Small intestine (tissue), 7 donors: Measurements from ENCODE around the gene SLAMF9. TPM values are rescaled to one million over a fixed set of nuclear protein-coding genes. Genes with fewer than 3 reads are reported as not detected.

Experiments
- DNase-seq, 2 donors: peaks; one replicate each; pipeline versions ENCODE4 v3.0.0 to v3.0.0-alpha.2; 2013
- FAIRE-seq: peaks from 2 replicates; lab custom pipeline; 2012; peaks lifted over from hg19 to GRCh38; lab: Jason Lieb, UNC
- H3K27ac ChIP-seq, 3 donors: one replicate each; pipeline ENCODE4 v1.5.1; 2013; ENCODE audit warnings: low read length in 2 of 3, mild to moderate bottlenecking in 2 of 3, control low read depth in 1 of 3, inconsistent platforms in 1 of 3, low read depth in 1 of 3, moderate library complexity in 1 of 3
- H3K27me3 ChIP-seq, 3 donors: one replicate each; pipeline ENCODE4 v1.6.1; 2013; ENCODE audit warnings: low read length in 3 of 3, inconsistent platforms in 1 of 3; ENCODE audit not compliant: control insufficient read depth in 3 of 3, insufficient read depth in 3 of 3
- H3K36me3 ChIP-seq, 3 donors: one replicate each; pipeline ENCODE4 v1.6.1; 2013; ENCODE audit warnings: low read length in 3 of 3, inconsistent platforms in 1 of 3, low read depth in 1 of 3, mild to moderate bottlenecking in 1 of 3, moderate library complexity in 1 of 3; ENCODE audit not compliant: control insufficient read depth in 3 of 3, insufficient read depth in 2 of 3
- H3K4me1 ChIP-seq, 3 donors: one replicate each; pipeline ENCODE4 v1.6.1; 2013; ENCODE audit warnings: low read length in 2 of 3, inconsistent platforms in 1 of 3, low read depth in 1 of 3, mild to moderate bottlenecking in 1 of 3, moderate library complexity in 1 of 3; ENCODE audit not compliant: control insufficient read depth in 3 of 3, insufficient read depth in 2 of 3
- H3K4me3 ChIP-seq, 3 donors: one replicate each; pipeline ENCODE4 v1.5.1; 2013; ENCODE audit warnings: low read length in 3 of 3, control low read depth in 1 of 3, inconsistent platforms in 1 of 3, low read depth in 1 of 3, mild to moderate bottlenecking in 1 of 3, moderate library complexity in 1 of 3
- H3K9me3 ChIP-seq, 2 donors: one replicate each; pipeline ENCODE4 v1.6.1; 2013; ENCODE audit warnings: low read depth in 1 of 2, low read length in 1 of 2; ENCODE audit not compliant: control insufficient read depth in 2 of 2, insufficient read depth in 1 of 2
- WGBS, 3 donors: extraction: QIAGEN DNeasy Blood & Tissue Kit; methylation state at CpG; one replicate each; pipeline ENCODE4 v1.1.7; 2013; 5-methylcytosine and 5-hydroxymethylcytosine counted together
- polyA plus RNA-seq, 4 donors: library from polyadenylated mRNA; stranded (reverse) in 3 of 4; unstranded in 1 of 4; fragments of 200-250 nt in 3 of 4; fragments of 120-200 nt in 1 of 4; gene quantifications; one replicate each; pipeline versions ENCODE4 v1.2.1 to v1.2.3, GENCODE V29; 2013
- donor health status: healthy with polysubstance abuse.
- donor health status: control.
- donor health status: control.
- donor health status: Bipolar disorder and iron deficiency.
- donor health status: healthy.

SLAMF9 gene
- polyA plus RNA-seq, 4 donors = 0.12 TPM; not detected in 3

DNA sequence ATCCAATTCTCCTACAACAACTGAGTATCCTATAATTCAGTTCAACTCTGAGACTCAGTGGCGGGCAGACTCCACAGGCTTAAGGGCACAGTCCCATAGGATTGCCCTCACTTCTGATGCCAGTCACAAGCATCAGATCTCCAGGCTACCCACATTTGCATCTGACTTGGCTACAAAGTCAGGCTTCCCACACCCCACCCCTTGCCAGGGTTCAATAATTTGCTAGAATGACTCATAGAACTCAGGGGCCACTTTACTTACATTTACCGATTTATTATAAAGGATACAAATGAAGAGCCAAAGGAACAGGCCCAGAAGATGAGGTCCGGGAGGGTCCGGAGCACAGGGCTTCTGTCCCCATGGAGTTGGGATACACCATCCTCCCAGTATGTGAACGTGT is 36.0 kb upstream of the SLAMF9 start:
- Histone ChIP-seq H3K4me3 (no peak overlapping the region), H3K27ac (no peak overlapping the region), H3K27me3 (no peaks in the 10 kb centered on the region), H3K36me3 (no peaks in the 10 kb centered on the region), H3K4me1 (peaks cover 2 to 9% (median 4%) of the 10 kb centered on the region in 3 donors), H3K9me3 (peaks cover 0 to 9% of the 10 kb centered on the region in 2 donors)
- FAIRE-seq (no peak), DNase-seq (peak in 1 of 2 donors; percentile 16)
- 74 to 82% (median 78%) methylated on average over 5 of the region's 5 CpGs for WGBS, 3 donors

DNA sequence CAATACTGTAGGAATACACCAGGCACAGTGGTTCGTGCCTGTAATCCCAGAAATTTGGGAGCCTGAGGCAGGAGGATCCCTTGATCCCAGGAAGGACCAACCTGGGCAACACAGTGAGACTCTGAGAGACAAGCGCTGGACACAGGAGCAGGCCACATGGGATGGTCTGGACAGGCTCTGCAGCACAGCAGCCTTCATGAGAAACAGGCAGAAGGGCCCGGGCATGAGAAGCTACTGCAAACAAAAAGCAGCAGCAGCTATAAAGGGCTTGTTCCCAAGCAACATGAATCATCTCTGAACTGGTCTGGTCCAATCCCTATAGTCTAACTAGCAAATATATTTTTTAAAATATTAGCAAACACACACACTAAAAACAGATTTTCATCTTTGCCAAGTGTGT is 35.5 kb upstream of the SLAMF9 start:
- peaks cover 0 to 2% (median 0%) of the 10 kb centered on the region in 3 donors for H3K36me3 ChIP-seq
- no peaks in the 10 kb centered on the region for H3K27me3 ChIP-seq
- H3K27ac ChIP-seq = no peak overlapping the region
- FAIRE-seq (no peak), DNase-seq (no peak)
- H3K4me3 ChIP-seq = no peak overlapping the region
- WGBS, 3 donors = 69 to 88% (median 88%) methylated on average over 3 of the region's 3 CpGs
- H3K9me3 ChIP-seq = peaks cover 0 to 9% of the 10 kb centered on the region in 2 donors
- H3K4me1 ChIP-seq = peaks cover 2 to 9% (median 4%) of the 10 kb centered on the region in 3 donors

DNA sequence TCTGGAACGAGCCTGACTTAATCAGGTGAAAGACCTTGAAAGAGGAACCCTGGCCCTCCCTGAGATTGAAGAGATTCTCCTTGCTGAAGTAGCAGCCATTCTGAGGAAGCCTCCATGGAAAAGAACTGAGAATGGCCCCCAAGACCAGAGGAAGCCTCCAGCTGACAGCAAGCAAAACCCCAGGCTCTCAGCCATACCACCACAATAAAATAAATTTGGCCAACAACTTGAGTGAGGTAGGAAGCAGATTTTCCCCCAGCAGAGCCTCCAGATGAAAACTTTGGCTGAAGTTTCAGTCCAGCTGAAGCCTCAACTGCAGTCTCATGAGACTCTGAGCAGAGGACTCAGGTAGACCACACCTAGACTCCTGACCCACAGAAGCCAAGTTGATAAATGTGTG is 34.0 kb upstream of the SLAMF9 start:
- FAIRE-seq = no peak
- 47 to 84% (median 71%) methylated on average over 1 of the region's 1 CpG for WGBS, 3 donors
- no peak overlapping the region for H3K4me3 ChIP-seq

DNA sequence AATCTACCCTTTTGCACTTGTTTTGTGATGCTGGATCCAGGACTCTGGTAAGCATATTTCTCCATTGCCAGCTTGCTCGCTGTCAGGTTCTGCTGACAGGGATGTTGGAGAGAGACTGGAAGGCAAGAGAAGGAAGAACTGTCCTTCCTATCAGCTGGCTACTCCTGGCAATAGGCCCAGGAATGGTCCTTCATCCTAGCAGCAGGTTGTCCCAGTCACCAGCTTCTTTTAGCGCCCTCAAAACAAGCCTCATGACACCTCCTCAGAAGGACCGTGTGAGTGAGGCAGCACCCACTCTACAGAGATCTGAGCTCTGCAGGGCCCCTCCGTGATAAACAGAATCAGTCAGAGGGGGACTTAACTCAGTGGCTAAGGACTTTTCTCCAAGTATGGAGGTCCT is 33.1 kb upstream of the SLAMF9 start:
- no peak for FAIRE-seq
- Histone ChIP-seq H3K27me3 (no peaks in the 10 kb centered on the region), H3K36me3 (peaks cover 0 to 2% (median 0%) of the 10 kb centered on the region in 3 donors), H3K4me3 (no peak overlapping the region), H3K27ac (no peak overlapping the region), H3K4me1 (peaks cover 2 to 6% (median 4%) of the 10 kb centered on the region in 3 donors), H3K9me3 (peaks cover 0 to 9% of the 10 kb centered on the region in 2 donors)
- WGBS, 3 donors = 78 to 84% (median 82%) methylated on average over 4 of the region's 4 CpGs
- DNase-seq = peak in 1 of 2 donors; percentile 29

More for the DNA sequence above, 34.0 kb upstream of the SLAMF9 start:
- Histone ChIP-seq H3K27ac (no peak overlapping the region), H3K36me3 (peaks cover 0 to 2% (median 0%) of the 10 kb centered on the region in 3 donors), H3K4me1 (peaks cover 2 to 9% (median 4%) of the 10 kb centered on the region in 3 donors), H3K27me3 (no peaks in the 10 kb centered on the region), H3K9me3 (peaks cover 0 to 9% of the 10 kb centered on the region in 2 donors)
- no peak for DNase-seq

DNA sequence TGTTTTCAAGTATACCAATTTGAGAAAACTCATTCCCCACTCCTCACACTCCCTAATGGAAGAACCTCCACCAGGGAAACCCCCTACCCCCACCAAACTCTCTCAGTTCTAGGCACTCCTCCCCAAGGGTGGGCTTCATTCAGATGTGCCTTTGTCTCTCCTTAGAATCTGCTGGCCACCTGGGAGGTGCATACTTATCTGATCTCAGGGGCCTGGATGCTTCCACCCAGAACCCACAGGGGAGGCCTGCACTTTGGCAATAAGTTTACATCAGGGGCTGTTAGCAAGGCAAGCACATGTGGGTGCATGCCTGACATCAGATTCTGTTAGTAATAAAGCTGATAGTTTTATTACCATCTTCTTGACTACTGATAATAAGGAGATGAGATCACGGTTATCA is 32.5 kb upstream of the SLAMF9 start:
- H3K27me3 ChIP-seq = no peaks in the 10 kb centered on the region
- peaks cover 0 to 6% (median 1%) of the 10 kb centered on the region in 3 donors for H3K36me3 ChIP-seq
- H3K4me3 ChIP-seq = no peak overlapping the region
- DNase-seq (peak in 1 of 2 donors; percentile 50), FAIRE-seq (no peak)
- WGBS, 3 donors = 19 to 70% (median 35%) methylated on average over 1 of the region's 1 CpG
- H3K4me1 ChIP-seq = peaks cover 2 to 4% (median 4%) of the 10 kb centered on the region in 3 donors
- no peak overlapping the region for H3K27ac ChIP-seq
- H3K9me3 ChIP-seq = peaks cover 0 to 9% of the 10 kb centered on the region in 2 donors

DNA sequence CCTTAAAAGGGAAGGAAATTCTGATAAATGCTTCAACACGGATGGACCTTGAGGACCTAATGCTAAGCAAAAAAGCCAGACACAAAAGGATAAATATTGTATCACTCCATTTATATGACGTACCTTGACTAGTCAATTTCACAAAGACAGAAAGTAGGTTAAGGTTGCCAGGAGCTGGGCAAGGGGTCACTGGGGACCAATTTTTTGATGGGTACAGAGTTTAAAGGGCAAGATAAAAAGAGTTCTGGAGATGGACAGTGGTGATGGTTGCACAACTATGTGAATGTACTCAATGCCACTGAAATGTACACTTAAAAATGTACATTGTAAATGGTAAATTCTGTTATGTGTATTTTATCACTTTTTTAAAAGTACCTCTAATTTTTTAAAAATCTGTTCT is 32.1 kb upstream of the SLAMF9 start:
- WGBS, 3 donors = 78 to 91% (median 79%) methylated on average over 2 of the region's 2 CpGs
- Histone ChIP-seq H3K27me3 (no peaks in the 10 kb centered on the region), H3K9me3 (peaks cover 0 to 9% of the 10 kb centered on the region in 2 donors), H3K4me1 (peaks cover 2 to 4% (median 4%) of the 10 kb centered on the region in 3 donors), H3K36me3 (peaks cover 0 to 10% (median 4%) of the 10 kb centered on the region in 3 donors), H3K27ac (no peak overlapping the region), H3K4me3 (no peak overlapping the region)
- DNase-seq = no peak
- FAIRE-seq = no peak

DNA sequence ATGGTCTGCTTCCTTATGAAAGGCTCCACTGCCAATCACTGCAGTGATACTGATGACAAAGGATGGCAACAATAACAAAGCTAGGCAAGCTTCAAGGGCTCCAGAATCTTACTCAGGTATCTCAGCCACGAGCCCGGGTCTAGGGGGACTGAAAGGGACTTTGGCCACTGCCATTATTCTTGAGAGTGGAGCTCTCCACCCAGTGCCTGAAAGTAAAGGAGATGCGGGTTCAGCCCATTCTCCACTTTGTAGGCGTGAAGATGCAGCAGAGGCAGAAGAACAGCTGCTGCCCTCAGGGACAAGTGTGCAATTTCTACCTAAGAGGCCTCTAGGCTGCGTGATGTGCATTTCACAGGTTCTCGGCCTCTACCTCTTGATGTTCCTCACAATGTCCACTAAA is 31.4 kb upstream of the SLAMF9 start:
- FAIRE-seq = no peak

DNA sequence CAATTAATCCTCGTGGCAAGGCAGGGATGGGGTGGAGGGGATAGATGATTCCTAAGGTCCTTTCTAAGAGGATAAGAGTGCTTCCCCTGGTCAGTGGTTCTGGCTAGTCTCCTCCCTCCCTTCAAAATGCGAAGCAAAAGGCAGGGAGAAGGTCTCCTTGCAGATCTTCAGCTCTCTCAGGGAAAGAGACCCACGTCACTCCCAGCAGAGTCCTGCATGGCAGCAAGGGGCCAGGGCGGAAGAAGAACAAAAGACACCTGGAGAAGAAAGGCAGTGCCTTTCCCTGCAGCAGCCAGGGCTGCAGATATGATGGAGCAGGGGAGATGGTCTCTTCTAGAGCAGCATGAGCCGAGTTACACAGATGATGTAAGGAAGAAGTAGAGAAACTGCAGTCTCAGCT is 29.6 kb upstream of the SLAMF9 start:
- H3K27ac ChIP-seq = no peak overlapping the region
- FAIRE-seq (no peak), DNase-seq (no peak)
- H3K9me3 ChIP-seq = peaks cover 0 to 9% of the 10 kb centered on the region in 2 donors
- 68 to 83% (median 70%) methylated on average over 5 of the region's 5 CpGs for WGBS, 3 donors
- peaks cover 0 to 4% (median 4%) of the 10 kb centered on the region in 3 donors for H3K4me1 ChIP-seq
- no peaks in the 10 kb centered on the region for H3K27me3 ChIP-seq
- H3K4me3 ChIP-seq = no peak overlapping the region
- peaks cover 0 to 20% (median 10%) of the 10 kb centered on the region in 3 donors for H3K36me3 ChIP-seq

More for the DNA sequence above, 31.4 kb upstream of the SLAMF9 start:
- H3K4me1 ChIP-seq = peaks cover 2 to 4% (median 4%) of the 10 kb centered on the region in 3 donors
- no peaks in the 10 kb centered on the region for H3K27me3 ChIP-seq
- no peak overlapping the region for H3K4me3 ChIP-seq
- peaks cover 0 to 16% (median 5%) of the 10 kb centered on the region in 3 donors for H3K36me3 ChIP-seq
- 82 to 90% (median 88%) methylated on average over 6 of the region's 6 CpGs for WGBS, 3 donors
- H3K27ac ChIP-seq = peak overlapping the region in 1 of 3 donors; percentile 17
- no peak for DNase-seq
- H3K9me3 ChIP-seq = peaks cover 0 to 9% of the 10 kb centered on the region in 2 donors
